Endothelial cell of umbilical vein (primary cell): ENCODE data around the gene FRMD5.

Experiments
- CTCF ChIP-seq, 2 donors: IDR thresholded peaks; 1 replicate in 1 of 2; 2 replicates in 1 of 2; pipeline ENCODE4 v1.5.1; 2011; ENCODE audit warnings: low read length in 2 of 2, mild to moderate bottlenecking in 2 of 2, moderate library complexity in 2 of 2, control low read depth in 1 of 2, inconsistent platforms in 1 of 2, low read depth in 1 of 2; ENCODE audit not compliant: insufficient read depth in 1 of 2; ENCODE audit errors: extremely low read depth in 1 of 2
- POLR2A ChIP-seq: IDR thresholded peaks from 2 replicates; pipeline ENCODE4 v1.6.1; 2012; ENCODE audit warnings: low read depth, mild to moderate bottlenecking, control low read depth, low read length
- TF ChIP-seq, protein P1 (sequence below): IDR thresholded peaks from 2 replicates; pipeline ENCODE4 v1.6.1; 2011; ENCODE audit not compliant: insufficient read depth, insufficient read length

GRCh38 chr15:43900996-43901395, 294.1 kb downstream of the FRMD5 start:
- TF ChIP-seq CTCF (IDR thresholded peaks at IDR 0.05; ENCODE audit: extremely low read depth in 1 of 2, insufficient read depth in 1 of 2, low read depth in 1 of 2, low read length in 2 of 2) (no peak), POLR2A (no peak)
- TF ChIP-seq, protein P1, sequence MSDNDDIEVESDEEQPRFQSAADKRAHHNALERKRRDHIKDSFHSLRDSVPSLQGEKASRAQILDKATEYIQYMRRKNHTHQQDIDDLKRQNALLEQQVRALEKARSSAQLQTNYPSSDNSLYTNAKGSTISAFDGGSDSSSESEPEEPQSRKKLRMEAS, result no peak
